HG03064 (cell line): ENCODE results near the gene ADAMTSL2.

Source experiments
- ATAC-seq: cut with Tn5 transposase; IDR thresholded peaks from one replicate; pipeline ENCODE4 v1.9.1; 2021; ENCODE audit warnings: low read depth; ENCODE audit not compliant: unreplicated experiment

ADAMTSL2 gene

GRCh38 chr9:133584167-133584558 lies 49.7 kb downstream of the ADAMTSL2 start:
- no peak for ATAC-seq

- ATAC-seq = no peak
These were observed 50.3 kb downstream of the ADAMTSL2 start for GRCh38 chr9:133584559-133585476.

- no peak for ATAC-seq
These were observed 51.2 kb downstream of the ADAMTSL2 start for GRCh38 chr9:133585481-133586351.

GRCh38 chr9:133587051-133587450 lies 52.5 kb downstream of the ADAMTSL2 start:
- no peak for ATAC-seq

- no peak for ATAC-seq
These were observed 53.0 kb downstream of the ADAMTSL2 start for GRCh38 chr9:133587466-133587865.

GRCh38 chr9:133589454-133590227 lies 55.1 kb downstream of the ADAMTSL2 start:
- ATAC-seq = no peak

- no peak for ATAC-seq
These were observed 55.8 kb downstream of the ADAMTSL2 start for GRCh38 chr9:133590231-133590855.

GRCh38 chr9:133591116-133591910 lies 56.8 kb downstream of the ADAMTSL2 start:
- ATAC-seq = no peak

- ATAC-seq = no peak
These were observed 57.5 kb downstream of the ADAMTSL2 start for GRCh38 chr9:133591985-133592384.

- ATAC-seq = no peak
These were observed 58.4 kb downstream of the ADAMTSL2 start for GRCh38 chr9:133592731-133593409.

- no peak for ATAC-seq
These were observed 59.2 kb downstream of the ADAMTSL2 start for GRCh38 chr9:133593587-133594253.

GRCh38 chr9:133594310-133594709 lies 59.8 kb downstream of the ADAMTSL2 start:
- no peak for ATAC-seq

GRCh38 chr9:133595910-133596309 lies 61.4 kb downstream of the ADAMTSL2 start:
- ATAC-seq = no peak

GRCh38 chr9:133597316-133597957 lies 62.9 kb downstream of the ADAMTSL2 start:
- no peak for ATAC-seq

- ATAC-seq = no peak
These were observed 64.5 kb downstream of the ADAMTSL2 start for GRCh38 chr9:133598978-133599377.

- ATAC-seq = no peak
These were observed 65.1 kb downstream of the ADAMTSL2 start for GRCh38 chr9:133599470-133600173.

GRCh38 chr9:133600739-133601138 lies 66.2 kb downstream of the ADAMTSL2 start:
- ATAC-seq = no peak
